GM19468 (cell line): Measurements from ENCODE around the gene TMEM222.
A peak's percentile ranks its signal among the peaks of the same experiment; 100 is the strongest.
"Not testable (repeated sequence)": the region's sequence is repeated elsewhere in the genome, so short reads cannot be mapped to it uniquely, and the experiment has no call there.

Experiments
- ATAC-seq: cut with Tn5 transposase; IDR thresholded peaks from one replicate; pipeline ENCODE4 v1.9.1; 2021; ENCODE audit warnings: mild to moderate bottlenecking, moderate library complexity, moderate number of reproducible peaks; ENCODE audit not compliant: unreplicated experiment; ENCODE audit errors: extremely low read depth

The TMEM222 gene, protein sequence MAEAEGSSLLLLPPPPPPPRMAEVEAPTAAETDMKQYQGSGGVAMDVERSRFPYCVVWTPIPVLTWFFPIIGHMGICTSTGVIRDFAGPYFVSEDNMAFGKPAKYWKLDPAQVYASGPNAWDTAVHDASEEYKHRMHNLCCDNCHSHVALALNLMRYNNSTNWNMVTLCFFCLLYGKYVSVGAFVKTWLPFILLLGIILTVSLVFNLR

DNA sequence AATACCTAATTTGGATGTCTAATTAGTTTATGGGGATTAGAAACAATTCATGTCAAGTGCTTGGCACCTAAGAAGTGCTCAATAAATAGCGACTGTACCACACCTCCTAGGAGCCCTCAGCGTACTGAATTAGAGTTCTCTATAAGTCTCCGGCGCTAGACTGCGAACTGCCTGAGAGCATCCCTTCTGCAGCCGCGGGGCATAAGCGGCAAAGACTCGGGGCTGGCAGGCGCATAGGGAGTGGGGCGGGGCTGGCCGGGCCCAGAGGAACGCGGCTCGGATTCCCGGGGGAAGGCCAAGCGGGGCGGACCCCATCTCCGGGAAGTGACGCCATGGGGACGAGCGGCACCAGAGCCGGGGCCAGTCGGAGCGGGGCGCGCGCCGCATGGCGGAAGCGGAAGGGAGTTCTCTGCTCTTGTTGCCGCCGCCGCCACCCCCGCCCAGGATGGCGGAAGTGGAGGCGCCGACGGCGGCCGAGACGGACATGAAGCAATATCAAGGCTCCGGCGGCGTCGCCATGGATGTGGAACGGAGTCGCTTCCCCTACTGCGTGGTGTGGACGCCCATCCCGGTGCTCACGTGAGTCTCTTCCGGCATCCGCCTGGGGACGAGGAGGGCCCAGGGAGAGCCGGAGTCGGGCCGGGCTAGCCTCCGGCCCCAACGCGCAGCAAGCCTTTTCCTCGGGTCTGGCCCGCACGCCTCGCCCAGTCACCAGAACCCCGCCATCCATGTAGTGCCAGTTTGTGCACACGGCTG, at the start of gene TMEM222:
Gene TMEM222, plus strand, starts transcription at position 351 of the 756 bp plus-strand sequence. Its CDS starts 35 bp downstream, at position 386.
- ATAC-seq, result peak; percentile 91

DNA sequence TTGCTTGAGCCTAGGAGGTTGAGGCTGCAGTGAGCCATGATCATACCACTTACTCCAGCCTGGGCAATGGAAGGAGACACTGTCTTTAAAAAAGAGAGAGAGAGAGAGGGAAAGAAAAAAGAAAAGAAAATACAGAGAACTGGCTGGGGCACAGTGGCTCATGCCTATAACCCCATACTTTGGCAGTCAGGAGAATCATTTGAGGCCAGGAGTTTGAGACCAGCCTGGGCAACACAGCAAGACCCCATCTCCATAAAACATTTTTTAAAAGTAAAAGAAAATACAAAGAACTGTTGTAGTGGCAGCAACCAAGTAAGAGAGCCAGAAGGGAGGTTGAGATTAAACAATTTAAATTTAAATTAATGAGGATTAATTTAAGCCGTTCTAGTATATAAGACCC, 47.8 kb upstream of the TMEM222 start:
- ATAC-seq, result no peak

DNA sequence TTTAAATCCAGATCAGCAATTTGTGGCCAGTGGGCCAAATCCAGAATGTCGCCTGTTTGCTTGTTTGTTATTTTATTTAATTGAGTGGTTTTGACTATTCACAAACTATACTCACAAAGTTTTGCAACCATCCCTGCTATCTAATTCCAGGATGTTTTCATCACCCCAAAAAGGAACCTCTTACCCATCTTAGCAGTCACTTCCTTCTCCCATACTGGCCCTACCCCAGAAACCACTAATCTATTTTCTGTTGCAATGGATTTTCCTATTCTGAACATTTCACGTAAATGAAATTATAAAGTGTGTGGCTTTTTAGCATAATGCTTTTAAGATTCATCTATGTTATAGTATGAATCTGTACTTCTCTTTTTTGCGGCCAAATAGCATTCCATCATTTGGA, 46.3 kb upstream of the TMEM222 start:
- ATAC-seq, result no peak

DNA sequence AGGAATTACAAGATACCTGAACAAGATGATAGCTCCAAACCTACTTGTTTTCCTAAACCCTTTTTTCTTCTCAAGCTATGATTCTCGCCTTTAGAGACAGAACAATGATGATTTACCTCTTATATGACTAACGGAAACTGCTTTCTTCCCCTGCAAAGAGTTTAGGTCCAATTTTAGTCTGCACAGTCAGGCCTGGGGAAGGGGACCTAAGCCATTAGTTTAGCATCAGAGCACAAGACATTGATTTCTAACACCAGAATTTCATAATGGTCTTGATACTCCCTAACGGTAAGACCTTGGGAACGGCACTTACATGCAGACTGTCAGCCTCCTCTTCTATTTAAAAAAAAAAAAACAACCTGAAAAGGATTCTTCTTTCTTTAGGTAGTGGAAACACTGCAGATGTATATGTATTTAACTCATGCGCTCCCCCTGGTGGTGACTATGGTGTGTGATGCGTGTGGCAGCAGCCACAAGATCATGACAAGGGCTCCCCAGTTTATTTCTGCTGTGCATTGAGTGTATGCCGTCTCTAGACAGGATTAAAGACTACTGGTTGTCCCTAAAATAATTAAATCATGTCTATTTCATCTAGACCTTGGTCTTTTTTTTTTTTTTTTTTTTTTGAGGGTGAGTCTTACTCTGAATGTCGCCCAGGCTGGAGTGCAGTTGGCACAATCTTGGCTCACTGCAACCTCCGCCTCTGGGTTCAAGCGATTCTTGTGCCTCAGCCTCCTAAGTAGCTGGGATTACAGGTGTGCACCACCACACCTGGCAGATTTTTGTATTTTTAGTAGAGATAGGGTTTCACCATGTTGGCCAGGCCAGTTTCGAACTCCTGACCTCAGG, 37.3 kb upstream of the TMEM222 start:
- no peak for ATAC-seq

DNA sequence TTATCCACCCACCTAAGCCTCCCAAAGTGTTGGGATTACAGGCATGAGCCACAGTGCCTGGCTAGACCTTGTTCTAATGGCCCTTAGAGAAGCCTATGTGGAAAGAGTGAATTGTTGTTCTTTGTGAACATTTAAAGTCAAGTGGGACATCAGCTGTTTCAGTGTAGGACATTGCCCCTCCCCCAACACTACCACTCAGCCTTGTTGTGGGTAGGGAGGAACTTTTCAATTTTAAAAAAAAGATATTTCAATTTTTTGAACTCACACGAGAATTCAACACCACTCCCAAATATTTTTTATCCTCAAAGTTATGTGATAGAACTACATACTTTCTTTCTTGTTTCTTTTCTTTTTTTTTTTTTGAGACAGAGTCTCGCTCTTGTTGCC, 36.7 kb upstream of the TMEM222 start:
- no peak for ATAC-seq

DNA sequence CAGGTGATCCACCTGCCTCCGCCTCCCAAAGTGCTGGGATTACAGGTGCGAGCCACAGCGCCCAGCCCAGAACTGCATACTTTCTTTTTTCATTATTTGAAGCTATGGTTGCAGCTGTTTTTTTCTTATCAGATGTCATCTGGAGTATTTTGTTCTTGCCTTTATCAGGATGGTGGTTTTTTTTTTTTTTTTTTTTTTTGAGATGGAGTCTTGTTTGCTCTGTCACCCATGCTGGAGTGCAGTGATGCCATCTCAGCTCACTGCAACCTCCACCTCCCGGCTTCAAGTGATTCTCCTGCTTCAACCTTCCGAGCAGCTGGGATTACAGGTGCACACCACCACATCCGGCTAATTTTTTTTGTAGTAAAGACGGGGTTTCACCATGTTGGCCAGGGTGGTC, 36.1 kb upstream of the TMEM222 start:
- ATAC-seq, result not testable (repeated sequence)

DNA sequence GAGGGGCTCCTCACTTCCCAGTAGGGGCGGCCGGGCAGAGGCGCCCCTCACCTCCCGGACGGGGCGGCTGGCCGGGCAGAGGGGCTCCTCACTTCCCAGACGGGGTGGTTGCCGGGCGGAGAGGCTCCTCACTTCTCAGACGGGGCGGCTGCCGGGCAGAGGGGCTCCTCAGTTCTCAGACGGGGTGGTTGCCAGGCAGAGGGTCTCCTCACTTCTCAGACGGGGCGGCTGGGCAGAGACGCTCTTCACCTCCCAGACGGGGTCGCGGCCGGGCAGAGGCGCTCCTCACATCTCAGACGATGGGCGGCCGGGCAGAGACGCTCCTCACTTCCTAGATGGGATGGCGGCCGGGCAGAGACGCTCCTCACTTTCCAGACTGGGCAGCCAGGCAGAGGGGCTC, 32.8 kb upstream of the TMEM222 start:
- ATAC-seq, result not testable (repeated sequence)

DNA sequence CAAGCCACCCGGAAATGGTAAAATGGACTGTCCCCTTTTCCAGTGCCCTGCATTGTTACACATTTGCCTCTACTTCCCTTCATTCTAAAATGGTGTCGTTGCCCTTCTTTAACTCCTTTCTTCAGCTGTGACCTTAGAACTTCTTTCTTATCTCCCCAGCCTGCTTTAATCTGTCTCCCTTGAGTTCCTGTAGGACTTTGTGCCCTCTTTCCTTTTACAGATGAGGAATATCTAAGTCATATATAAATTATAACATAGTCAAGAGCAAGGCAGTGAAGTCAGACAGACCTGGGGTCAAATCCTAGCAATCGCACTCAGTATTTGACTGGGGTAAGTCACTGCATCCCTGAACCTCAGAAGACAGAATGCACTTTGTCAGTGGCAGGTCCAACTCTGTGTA, 31.4 kb upstream of the TMEM222 start:
- no peak for ATAC-seq

DNA sequence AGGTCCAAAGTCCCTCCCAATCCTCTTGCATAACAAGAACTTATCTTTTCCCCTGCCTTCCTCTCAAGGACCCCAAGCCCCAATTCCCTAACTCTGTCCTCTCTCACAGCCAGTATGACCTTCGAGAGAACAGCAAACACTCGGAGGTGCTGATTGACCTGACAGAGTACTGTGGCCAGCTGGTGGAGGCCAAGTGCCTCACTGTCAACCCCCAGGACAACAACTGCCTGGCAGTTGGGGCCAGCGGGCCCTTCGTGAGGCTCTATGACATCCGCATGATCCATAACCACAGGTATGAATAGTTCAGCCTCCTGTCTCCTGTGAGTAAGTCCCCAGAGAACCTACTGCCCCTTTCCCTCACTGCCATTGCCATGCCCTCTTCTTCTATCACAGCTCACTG, 29.9 kb upstream of the TMEM222 start:
- no peak for ATAC-seq

DNA sequence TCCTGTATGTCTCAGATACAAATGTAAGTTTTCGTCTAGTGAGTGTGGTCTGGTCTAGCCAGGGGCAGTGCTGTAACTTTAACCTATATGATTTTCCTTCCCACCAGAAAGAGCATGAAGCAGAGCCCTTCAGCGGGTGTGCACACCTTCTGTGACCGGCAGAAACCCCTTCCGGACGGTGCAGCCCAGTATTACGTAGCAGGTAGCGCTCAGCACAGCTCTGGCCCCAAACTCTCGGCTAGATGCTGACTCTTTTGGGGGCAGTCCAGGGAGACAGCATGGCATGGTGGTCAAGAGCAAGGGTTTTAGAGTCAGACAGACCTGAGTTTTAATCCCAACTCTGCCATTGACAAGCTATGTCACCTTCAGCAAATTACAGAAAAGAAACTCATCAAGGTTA, 28.0 kb upstream of the TMEM222 start:
- no peak for ATAC-seq

DNA sequence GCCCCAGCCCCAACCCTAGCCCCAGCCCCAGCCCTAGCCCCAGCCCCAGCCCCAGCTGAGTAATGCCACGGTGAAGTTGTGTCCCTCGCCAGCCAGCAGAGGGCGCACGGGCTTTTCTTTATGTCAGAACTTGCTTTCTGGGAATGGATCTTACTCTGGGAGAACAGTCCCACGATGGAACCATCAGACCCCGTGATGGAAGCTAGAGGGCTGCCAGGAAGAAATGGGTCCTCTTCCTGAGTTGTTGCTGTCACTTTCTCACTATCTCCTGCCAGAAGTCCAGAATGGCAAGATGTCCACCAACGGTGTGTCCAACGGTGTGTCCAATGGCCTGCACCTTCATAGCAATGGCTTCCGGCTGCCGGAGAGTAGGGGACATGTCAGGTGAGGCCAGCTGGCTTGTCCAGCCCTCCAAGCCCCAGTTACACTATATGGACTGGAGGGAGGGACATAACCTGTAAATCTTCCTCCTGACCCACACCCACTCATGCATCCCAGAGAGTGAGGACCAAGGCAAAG, 25.1 kb upstream of the TMEM222 start:
- ATAC-seq, result no peak

DNA sequence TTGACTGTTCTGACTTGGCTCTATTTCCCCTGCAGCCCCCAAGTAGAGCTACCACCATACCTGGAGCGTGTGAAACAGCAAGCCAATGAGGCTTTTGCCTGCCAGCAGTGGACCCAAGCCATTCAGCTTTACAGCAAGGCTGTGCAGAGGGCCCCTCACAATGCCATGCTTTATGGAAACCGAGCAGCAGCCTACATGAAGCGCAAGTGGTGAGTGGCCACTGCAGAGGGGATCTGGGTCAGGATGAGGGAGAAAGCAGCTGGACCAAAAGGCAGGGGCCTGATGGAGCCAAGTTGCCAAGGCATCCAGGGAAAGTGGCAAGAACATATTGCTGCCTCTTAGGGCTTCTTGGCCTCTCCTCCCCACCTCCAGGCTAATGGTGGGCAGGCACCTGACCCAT, 24.1 kb upstream of the TMEM222 start:
- no peak for ATAC-seq

DNA sequence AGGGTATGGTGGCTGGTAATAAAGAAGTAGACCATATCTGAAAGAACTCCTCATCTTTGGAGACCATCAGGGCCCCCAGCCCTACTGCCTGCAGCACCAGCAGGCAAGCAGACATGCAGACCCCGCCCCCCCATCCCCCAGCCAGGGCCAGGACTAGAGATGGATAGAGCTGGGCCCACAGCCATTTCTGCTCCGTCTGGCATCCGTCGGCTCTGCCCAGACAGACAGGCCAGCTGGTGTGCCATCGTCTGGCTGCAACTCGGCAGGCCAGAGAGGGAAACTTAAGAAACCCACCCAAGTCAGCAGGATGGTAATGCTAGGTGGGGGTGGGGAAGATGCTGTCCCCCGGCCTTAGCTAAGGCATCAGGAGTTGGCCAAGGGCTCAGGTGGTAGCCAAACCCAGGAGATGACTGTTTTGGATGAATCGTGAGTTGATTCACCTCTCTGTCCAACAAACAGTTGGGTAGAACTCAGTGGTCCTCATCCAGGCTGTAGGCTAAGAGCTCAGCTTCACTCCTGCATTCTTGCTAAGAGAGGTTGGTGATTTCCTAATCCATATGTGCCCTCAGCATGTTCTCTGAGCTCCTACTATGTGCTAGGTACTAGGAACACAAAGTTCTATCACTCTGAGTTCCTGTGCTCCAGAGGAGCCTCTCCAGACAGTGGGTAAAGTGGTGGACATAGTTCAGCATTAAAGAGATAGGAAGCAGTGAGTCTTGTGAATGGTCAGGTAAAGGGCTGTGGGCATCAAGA, 23.2 kb upstream of the TMEM222 start:
- ATAC-seq, result no peak

DNA sequence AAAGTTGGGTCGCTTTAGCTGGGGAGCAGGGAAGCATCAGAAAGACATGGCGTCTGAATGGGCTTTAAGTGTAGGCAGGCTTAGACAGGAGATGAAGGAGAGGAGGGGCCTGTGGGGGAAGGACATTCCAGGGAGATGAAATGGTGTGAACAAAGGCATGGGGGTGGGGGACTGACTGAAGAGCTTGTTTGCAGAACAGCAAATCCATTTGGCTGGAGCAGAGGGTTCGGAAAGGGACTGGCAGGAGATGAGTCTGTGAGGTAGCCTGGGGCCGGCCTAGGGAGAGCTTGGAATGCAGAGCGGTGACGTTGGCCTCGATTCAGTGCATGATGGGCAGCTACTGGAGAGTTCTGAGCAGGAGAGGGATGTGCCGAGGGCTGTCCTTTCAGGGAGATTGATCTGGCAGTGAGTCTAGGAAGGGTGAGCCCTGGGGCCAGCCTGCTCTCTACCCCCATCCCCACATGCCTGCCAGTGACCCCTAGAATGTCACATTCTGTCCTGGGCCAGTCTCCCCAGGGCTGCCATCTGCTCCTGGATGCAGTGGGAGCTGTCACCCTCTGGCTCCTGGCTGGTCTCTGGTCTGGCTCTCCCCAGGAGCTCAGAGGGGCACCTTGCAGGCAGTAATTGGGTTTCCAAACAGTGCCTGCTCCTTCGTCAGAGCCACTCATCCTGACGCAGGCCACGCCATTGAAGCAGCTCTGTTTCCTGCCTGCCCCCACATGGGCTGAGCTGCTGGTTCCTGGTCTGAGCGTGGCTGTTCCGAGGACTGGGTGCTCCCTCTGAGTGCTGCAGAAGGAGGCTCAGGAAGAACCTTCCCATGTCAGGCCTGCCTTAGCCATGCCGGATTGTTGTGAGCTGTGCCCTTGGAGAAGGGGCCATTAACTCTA, 22.3 kb upstream of the TMEM222 start:
- ATAC-seq, result no peak

DNA sequence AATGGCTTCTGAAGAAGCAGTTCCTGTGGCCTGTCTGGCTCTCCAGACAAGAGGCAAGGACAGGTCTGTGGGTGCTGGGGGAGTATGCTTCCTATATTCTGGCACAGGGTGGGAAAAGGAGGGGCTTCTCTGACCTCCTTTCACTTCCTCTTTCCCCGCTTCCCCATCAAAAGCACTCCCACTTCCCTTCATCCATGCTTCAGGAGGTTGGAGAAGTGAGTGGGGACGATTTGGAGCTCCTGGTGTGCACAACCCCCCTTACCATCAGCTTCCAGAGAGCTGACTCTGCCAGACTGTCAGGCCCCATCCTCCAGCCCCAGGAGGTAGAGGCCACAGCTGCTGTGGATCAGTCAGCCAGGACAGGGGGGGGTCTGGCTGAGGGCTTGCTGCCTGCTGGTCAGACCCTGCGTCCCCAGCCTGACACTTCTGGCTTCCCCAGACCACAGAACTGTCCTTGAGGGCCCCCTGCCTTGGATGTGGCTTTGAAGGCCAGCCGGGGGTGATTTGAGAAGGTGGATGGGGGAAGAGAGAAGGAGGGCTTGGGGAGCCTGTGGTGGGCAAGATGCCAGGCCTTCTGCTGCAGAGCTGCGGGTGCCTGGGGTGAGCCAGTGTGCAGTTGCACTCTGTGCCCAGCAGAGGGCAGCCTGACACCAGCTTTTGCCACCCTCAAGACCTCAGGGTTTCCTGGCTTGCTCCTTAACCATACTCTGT, 21.5 kb upstream of the TMEM222 start:
- ATAC-seq, result no peak

DNA sequence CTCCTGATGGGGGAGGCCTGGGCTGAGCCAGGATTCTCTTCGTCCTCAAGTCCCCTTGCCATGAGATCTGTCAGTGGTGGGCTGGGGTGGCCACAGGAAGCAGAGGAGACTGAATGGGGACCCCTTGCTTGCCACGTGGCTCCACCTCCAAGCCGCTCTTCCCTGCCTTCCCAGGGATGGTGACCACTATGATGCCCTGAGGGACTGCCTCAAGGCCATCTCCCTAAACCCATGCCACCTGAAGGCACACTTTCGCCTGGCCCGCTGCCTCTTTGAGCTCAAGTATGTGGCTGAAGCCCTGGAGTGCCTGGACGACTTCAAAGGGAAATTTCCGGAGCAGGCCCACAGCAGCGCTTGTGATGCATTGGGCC, 20.9 kb upstream of the TMEM222 start:
- no peak for ATAC-seq

DNA sequence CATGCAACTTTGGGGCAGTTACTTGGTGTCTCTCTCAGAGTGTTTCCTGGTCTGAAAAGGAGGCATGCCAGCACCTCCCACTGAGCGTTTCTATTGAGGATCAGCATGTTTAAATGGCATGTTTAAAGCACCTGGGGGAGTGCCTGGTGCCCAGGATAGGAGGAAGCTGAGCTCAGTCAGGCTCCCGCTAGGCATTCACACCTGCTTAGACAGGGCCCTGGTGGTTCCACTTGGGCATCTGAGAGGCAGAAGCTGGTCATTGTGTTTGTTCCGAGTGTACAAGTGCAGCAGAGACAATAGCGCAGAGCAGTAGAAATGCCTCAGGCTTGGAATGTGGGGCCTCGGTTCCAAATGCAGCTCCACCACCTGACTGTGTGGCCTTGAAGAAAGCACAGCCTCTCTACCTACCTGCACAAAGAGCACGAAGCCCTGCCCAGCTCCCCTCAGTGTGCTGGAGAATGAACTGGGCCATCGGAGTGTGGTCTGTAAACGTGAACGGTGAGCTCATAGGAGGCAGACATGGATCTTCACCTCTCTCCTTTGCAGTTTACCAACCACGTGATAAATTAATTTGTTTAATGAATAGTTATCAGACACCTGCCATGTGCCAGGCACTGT, 20.3 kb upstream of the TMEM222 start:
- no peak for ATAC-seq

DNA sequence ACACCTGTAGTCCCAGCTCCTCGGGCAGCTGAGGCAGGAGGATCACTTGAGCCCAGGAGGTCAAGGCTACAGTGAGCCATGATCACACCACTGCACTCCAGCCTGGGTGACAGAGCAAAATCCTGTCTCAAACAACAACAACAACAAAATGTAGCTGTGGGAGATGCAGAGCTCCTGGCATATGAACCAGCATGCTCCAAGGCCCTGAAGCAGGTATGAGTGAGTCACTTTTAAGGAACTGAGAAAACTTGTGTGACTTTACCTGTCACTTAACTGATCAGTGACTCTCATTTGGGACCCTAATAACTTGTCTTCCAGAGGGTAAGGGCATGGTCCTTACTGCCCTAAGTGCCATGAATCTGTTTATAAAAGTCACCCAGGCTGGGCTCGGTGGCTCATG, 19.4 kb upstream of the TMEM222 start:
- no peak for ATAC-seq
